Measurements from ENCODE around the gene EHD2.

EHD2 gene

GRCh38 chr19:47730910-47731309 is 17.7 kb downstream of the EHD2 start:
- Mint-ChIP-seq H3K4me3 (no peak overlapping the region), H3K27ac (no peak overlapping the region)

GRCh38 chr19:47735131-47735530 is 21.9 kb downstream of the EHD2 start:
- DNase-seq: no peak
- Mint-ChIP-seq H3K4me1 (no peaks in the 10 kb centered on the region), H3K4me3 (no peak overlapping the region), H3K27ac (no peak overlapping the region), H3K27me3 (ENCODE audit: low read depth, poor library complexity) (peaks cover 35% of the 10 kb centered on the region), H3K9me3 (no peaks in the 10 kb centered on the region), H3K36me3 (ENCODE audit: low read depth) (no peaks in the 10 kb centered on the region)
- no peak for TF ChIP-seq CTCF (IDR thresholded peaks at IDR 0.05)

More at GRCh38 chr19:47730910-47731309, 17.7 kb downstream of the EHD2 start:
- DNase-seq: no peak
- no peak for TF ChIP-seq CTCF (IDR thresholded peaks at IDR 0.05)
- Mint-ChIP-seq H3K27me3 (ENCODE audit: low read depth, poor library complexity) (peaks cover 40% of the 10 kb centered on the region), H3K9me3 (no peaks in the 10 kb centered on the region), H3K36me3 (ENCODE audit: low read depth) (no peaks in the 10 kb centered on the region), H3K4me1 (peaks cover 12% of the 10 kb centered on the region)

GRCh38 chr19:47740866-47741519 is 27.8 kb downstream of the EHD2 start:
- Mint-ChIP-seq H3K27ac (no peak overlapping the region), H3K4me1 (peaks cover 9% of the 10 kb centered on the region), H3K9me3 (no peaks in the 10 kb centered on the region), H3K36me3 (ENCODE audit: low read depth) (no peaks in the 10 kb centered on the region), H3K27me3 (ENCODE audit: low read depth, poor library complexity) (peaks cover 15% of the 10 kb centered on the region), H3K4me3 (no peak overlapping the region)
- no peak for DNase-seq
- no peak for TF ChIP-seq CTCF (IDR thresholded peaks at IDR 0.05)

- H3K9me3 Mint-ChIP-seq: no peaks in the 10 kb centered on the region
- no peak for TF ChIP-seq CTCF (IDR thresholded peaks at IDR 0.05)
- peak overlapping the region; percentile 28 for H3K4me3 Mint-ChIP-seq
- H3K27ac Mint-ChIP-seq: no peak overlapping the region
- no peak for DNase-seq
- H3K36me3 Mint-ChIP-seq (ENCODE audit: low read depth): peaks cover under 1% of the 10 kb centered on the region
- H3K27me3 Mint-ChIP-seq (ENCODE audit: low read depth, poor library complexity): peaks cover 13% of the 10 kb centered on the region
- H3K4me1 Mint-ChIP-seq: peaks cover 10% of the 10 kb centered on the region
These were observed 28.4 kb downstream of the EHD2 start for GRCh38 chr19:47741544-47742140.

GRCh38 chr19:47742634-47743033 is 29.4 kb downstream of the EHD2 start:
- peaks cover 15% of the 10 kb centered on the region for H3K4me1 Mint-ChIP-seq
- H3K27me3 Mint-ChIP-seq (ENCODE audit: low read depth, poor library complexity): peaks cover 9% of the 10 kb centered on the region
- H3K4me3 Mint-ChIP-seq: peak overlapping the region; percentile 13
- TF ChIP-seq CTCF (IDR thresholded peaks at IDR 0.05): no peak
- no peak for DNase-seq
- no peak overlapping the region for H3K27ac Mint-ChIP-seq
- H3K36me3 Mint-ChIP-seq (ENCODE audit: low read depth): peaks cover 6% of the 10 kb centered on the region
- H3K9me3 Mint-ChIP-seq: no peaks in the 10 kb centered on the region
